Body of pancreas (tissue), 4 donors: ENCODE results near the gene NRBF2. TPM values are rescaled to one million over a fixed set of nuclear protein-coding genes. Genes with fewer than 3 reads are reported as not detected.
"Not testable (repeated sequence)": the region's sequence is repeated elsewhere in the genome, so short reads cannot be mapped to it uniquely, and the experiment has no call there.

Source experiments
- ATAC-seq: fragments of 150-250 bp; one replicate; pipeline ENCODE4 v1.9.1; 2016
- DNase-seq, 4 donors: peaks; one replicate each; pipeline ENCODE4 v3.0.0-alpha.2; 2019
- H3K27ac ChIP-seq, 4 donors: fragments of 200-600 bp; sonication (generic); 1 replicate in 3 of 4; 2 replicates in 1 of 4; pipeline versions ENCODE4 v1.5.1 to v1.6.1; 2016 to 2019; ENCODE audit warnings: mild to moderate bottlenecking in 1 of 4, mixed read lengths in 1 of 4, moderate library complexity in 1 of 4
- H3K27me3 ChIP-seq, 2 donors: fragments of 200-600 bp; sonication (generic); one replicate each; pipeline ENCODE4 v1.6.0; 2016; ENCODE audit warnings: mild to moderate bottlenecking in 1 of 2
- H3K36me3 ChIP-seq, 2 donors: fragments of 200-600 bp; sonication (generic); replicated peaks in 1 of 2; 2 replicates each; pipeline ENCODE4 v1.5.1; 2016; ENCODE audit warnings: low read depth in 2 of 2; ENCODE audit not compliant: insufficient read depth in 1 of 2
- H3K4me1 ChIP-seq: fragments of 200-600 bp; sonication (generic); one replicate; pipeline ENCODE4 v1.6.0; 2016
- H3K4me3 ChIP-seq, 2 donors: fragments of 200-600 bp; sonication (generic); 1 replicate in 1 of 2; 2 replicates in 1 of 2; pipeline ENCODE4 v1.5.1; 2016 to 2019
- H3K9me3 ChIP-seq, 3 donors: fragments of 200-600 bp; sonication (generic); 1 replicate in 2 of 3; 2 replicates in 1 of 3; pipeline ENCODE4 v1.5.1; 2016
- POLR2A ChIP-seq, 3 donors: fragments of 450-650 bp; IDR thresholded peaks; one replicate each; pipeline ENCODE4 v1.6.1; 2016; ENCODE audit warnings: antibody characterized with exemption in 3 of 3, mild to moderate bottlenecking in 2 of 3
- WGBS, 2 donors: methylation state at CpG; one replicate each; pipeline ENCODE4 v1.1.5; 2017; 5-methylcytosine and 5-hydroxymethylcytosine counted together
- intact Hi-C: fragments of 100-400 bp; cut with DNase I; formaldehyde crosslinking; loops from one replicate; pipeline ENCODE4 v1.15.1; 2023
- total RNA-seq, 2 donors: library from RNA; depleted of rRNA; stranded (reverse); fragments of >200 nt; gene quantifications; one replicate each; pipeline ENCODE4 v1.1.0, GENCODE V29; 2016
- TF ChIP-seq, protein P1 (sequence below), 7 experiments: fragments of 450-650 bp in 4 of 7; fragments of 200-600 bp in 3 of 7; sonication (generic) in 3 of 7; IDR thresholded peaks; one replicate each; pipeline ENCODE4 v1.5.1; 2016 to 2019; ENCODE audit warnings: antibody characterized with exemption in 7 of 7

The NRBF2 gene
- total RNA-seq, 2 donors from 2014 or later, result 7.5 to 9.2 TPM

- H3K27me3 ChIP-seq, result no peaks in the 10 kb centered on the region
- 96 to 98% methylated on average over 4 of the region's 4 CpGs for WGBS, 2 donors
- H3K36me3 ChIP-seq, result peaks cover 5 to 12% of the 10 kb centered on the region in 2 donors
- no peak overlapping the region for H3K4me3 ChIP-seq
- DNase-seq, result no peak
- TF ChIP-seq, protein P1, sequence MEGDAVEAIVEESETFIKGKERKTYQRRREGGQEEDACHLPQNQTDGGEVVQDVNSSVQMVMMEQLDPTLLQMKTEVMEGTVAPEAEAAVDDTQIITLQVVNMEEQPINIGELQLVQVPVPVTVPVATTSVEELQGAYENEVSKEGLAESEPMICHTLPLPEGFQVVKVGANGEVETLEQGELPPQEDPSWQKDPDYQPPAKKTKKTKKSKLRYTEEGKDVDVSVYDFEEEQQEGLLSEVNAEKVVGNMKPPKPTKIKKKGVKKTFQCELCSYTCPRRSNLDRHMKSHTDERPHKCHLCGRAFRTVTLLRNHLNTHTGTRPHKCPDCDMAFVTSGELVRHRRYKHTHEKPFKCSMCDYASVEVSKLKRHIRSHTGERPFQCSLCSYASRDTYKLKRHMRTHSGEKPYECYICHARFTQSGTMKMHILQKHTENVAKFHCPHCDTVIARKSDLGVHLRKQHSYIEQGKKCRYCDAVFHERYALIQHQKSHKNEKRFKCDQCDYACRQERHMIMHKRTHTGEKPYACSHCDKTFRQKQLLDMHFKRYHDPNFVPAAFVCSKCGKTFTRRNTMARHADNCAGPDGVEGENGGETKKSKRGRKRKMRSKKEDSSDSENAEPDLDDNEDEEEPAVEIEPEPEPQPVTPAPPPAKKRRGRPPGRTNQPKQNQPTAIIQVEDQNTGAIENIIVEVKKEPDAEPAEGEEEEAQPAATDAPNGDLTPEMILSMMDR (IDR thresholded peaks at IDR 0.05), result no peak
- no peak for TF ChIP-seq POLR2A (IDR thresholded peaks at IDR 0.05)
- ATAC-seq, result no peak
- no peak overlapping the region for H3K27ac ChIP-seq
- intact Hi-C loops, result no loop called here
- no peaks in the 10 kb centered on the region for H3K4me1 ChIP-seq
- no peaks in the 10 kb centered on the region for H3K9me3 ChIP-seq
These were observed 17.6 kb downstream of the NRBF2 start for GRCh38 chr10:63150745-63151144.

DNA sequence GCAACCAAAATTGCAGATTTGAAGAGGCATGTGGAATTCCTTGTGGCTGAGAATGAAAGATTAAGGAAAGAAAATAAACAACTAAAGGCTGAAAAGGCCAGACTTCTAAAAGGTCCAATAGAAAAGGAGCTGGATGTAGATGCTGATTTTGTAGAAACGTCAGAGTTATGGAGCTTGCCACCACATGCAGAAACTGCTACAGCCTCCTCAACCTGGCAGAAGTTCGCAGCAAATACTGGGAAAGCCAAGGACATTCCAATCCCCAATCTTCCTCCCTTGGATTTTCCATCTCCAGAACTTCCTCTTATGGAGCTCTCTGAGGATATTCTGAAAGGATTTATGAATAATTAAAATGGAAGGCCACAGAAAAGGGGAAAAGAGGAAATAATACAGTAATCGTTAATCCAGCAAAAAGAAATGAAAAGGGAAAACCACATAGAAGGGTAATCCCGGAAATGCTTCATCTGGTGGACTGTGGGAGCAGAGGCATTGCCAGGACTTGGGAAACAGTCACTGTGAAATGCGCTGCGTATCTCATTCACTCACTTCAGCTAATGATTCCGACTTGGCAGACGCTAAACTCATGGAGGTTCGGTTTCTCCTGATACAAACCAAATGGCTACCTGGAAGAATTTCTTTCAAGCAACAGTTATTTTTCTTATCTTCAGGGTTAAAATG lies 20.9 kb downstream of the NRBF2 start:
- H3K27ac ChIP-seq, ATAC-seq, H3K9me3 ChIP-seq, DNase-seq, intact Hi-C loops, H3K27me3 ChIP-seq, H3K4me1 ChIP-seq, H3K4me3 ChIP-seq: not testable (repeated sequence)
- peaks cover 0 to 12% of the 10 kb centered on the region in 2 donors for H3K36me3 ChIP-seq
- WGBS, 2 donors, result 82 to 83% methylated on average over 9 of the region's 9 CpGs

- Histone ChIP-seq H3K36me3 (peaks cover 0 to 12% of the 10 kb centered on the region in 2 donors), H3K4me3 (no peak overlapping the region), H3K9me3 (no peaks in the 10 kb centered on the region), H3K27me3 (no peaks in the 10 kb centered on the region), H3K27ac (no peak overlapping the region), H3K4me1 (no peaks in the 10 kb centered on the region)
- no peak for ATAC-seq
- 67 to 71% methylated on average over 6 of the region's 6 CpGs for WGBS, 2 donors
- DNase-seq, result no peak
- intact Hi-C loops, result no loop called here
- TF ChIP-seq, protein P1 (IDR thresholded peaks at IDR 0.05), result no peak
- no peak for TF ChIP-seq POLR2A (IDR thresholded peaks at IDR 0.05)
These were observed 21.6 kb downstream of the NRBF2 start for GRCh38 chr10:63154546-63155387.

GRCh38 chr10:63155388-63156020 lies 22.4 kb downstream of the NRBF2 start:
- Histone ChIP-seq H3K36me3 (peaks cover 0 to 11% of the 10 kb centered on the region in 2 donors), H3K9me3 (no peaks in the 10 kb centered on the region), H3K27ac (no peak overlapping the region), H3K4me1 (no peaks in the 10 kb centered on the region), H3K27me3 (no peaks in the 10 kb centered on the region), H3K4me3 (no peak overlapping the region)
- DNase-seq, result no peak
- TF ChIP-seq, protein P1 (IDR thresholded peaks at IDR 0.05), result no peak
- no peak for TF ChIP-seq POLR2A (IDR thresholded peaks at IDR 0.05)
- ATAC-seq, result no peak
- WGBS, 2 donors, result 89 to 93% methylated on average over 8 of the region's 8 CpGs
- intact Hi-C loops, result no loop called here

- no peak for TF ChIP-seq POLR2A (IDR thresholded peaks at IDR 0.05)
- TF ChIP-seq, protein P1 (IDR thresholded peaks at IDR 0.05), result no peak
- Histone ChIP-seq H3K4me1 (no peaks in the 10 kb centered on the region), H3K9me3 (no peaks in the 10 kb centered on the region), H3K27ac (no peak overlapping the region), H3K27me3 (no peaks in the 10 kb centered on the region), H3K36me3 (peaks cover 0 to 9% of the 10 kb centered on the region in 2 donors), H3K4me3 (no peak overlapping the region)
- intact Hi-C loops, result no loop called here
- no peak for DNase-seq
- no peak for ATAC-seq
- WGBS, 2 donors, result 69 to 77% methylated on average over 2 of the region's 2 CpGs
These were observed 23.1 kb downstream of the NRBF2 start for GRCh38 chr10:63156236-63156635.
